Smooth muscle cell (in vitro differentiated cells): Measurements from ENCODE around the gene LAD1. TPM values are rescaled to one million over a fixed set of nuclear protein-coding genes. Genes with fewer than 3 reads are reported as not detected.

ENCODE experiments used
- DNase-seq: peaks from one replicate; lab custom pipeline; 2025; ENCODE audit not compliant: unreplicated experiment; lab: John Stamatoyannopoulos, UW
- H2AFZ ChIP-seq: fragments of 200-600 bp; sonication (generic); 2 replicates; pipeline ENCODE4 v1.6.0; 2016; ENCODE audit warnings: antibody characterized with exemption, low read depth, mild to moderate bottlenecking
- H3F3A ChIP-seq: fragments of 200-600 bp; sonication (generic); 2 replicates; pipeline ENCODE4 v1.6.0; 2017; ENCODE audit warnings: antibody characterized with exemption, low read depth
- H3K27ac ChIP-seq: fragments of 200-600 bp; sonication (generic); 2 replicates; pipeline ENCODE4 v1.5.1; 2016; ENCODE audit warnings: low read depth, mild to moderate bottlenecking
- H3K27me3 ChIP-seq: fragments of 200-600 bp; sonication (generic); 2 replicates; pipeline ENCODE4 v1.6.1; 2016; ENCODE audit warnings: low read depth, mild to moderate bottlenecking
- H3K36me3 ChIP-seq: fragments of 200-600 bp; sonication (generic); 2 replicates; pipeline ENCODE4 v1.5.1; 2016; ENCODE audit warnings: low read depth
- H3K4me1 ChIP-seq: fragments of 200-600 bp; sonication (generic); 2 replicates; pipeline ENCODE4 v1.5.1; 2016; ENCODE audit warnings: low read depth
- H3K4me2 ChIP-seq: fragments of 200-600 bp; sonication (generic); 2 replicates; pipeline ENCODE4 v1.6.0; 2016; ENCODE audit warnings: mild to moderate bottlenecking
- H3K4me3 ChIP-seq: fragments of 200-600 bp; sonication (generic); 2 replicates; pipeline ENCODE4 v1.5.1; 2016; ENCODE audit warnings: mild to moderate bottlenecking
- H3K79me2 ChIP-seq: fragments of 200-600 bp; sonication (generic); 2 replicates; pipeline ENCODE4 v1.6.0; 2016; ENCODE audit warnings: low read depth, mild to moderate bottlenecking
- H3K9ac ChIP-seq: fragments of 200-600 bp; sonication (generic); 2 replicates; pipeline ENCODE4 v1.6.0; 2016; ENCODE audit warnings: low read depth
- H3K9me3 ChIP-seq: fragments of 200-600 bp; sonication (generic); replicated peaks from 2 replicates; pipeline ENCODE4 v1.5.1; 2016; ENCODE audit warnings: low read depth
- H4K20me1 ChIP-seq: fragments of 200-600 bp; sonication (generic); 2 replicates; pipeline ENCODE4 v1.6.0; 2016; ENCODE audit warnings: low read depth
- CTCF ChIP-seq: fragments of 200-600 bp; sonication (generic); IDR thresholded peaks from 2 replicates; pipeline ENCODE4 v1.5.1; 2017; ENCODE audit warnings: borderline replicate concordance, mild to moderate bottlenecking, antibody characterized with exemption; ENCODE audit not compliant: insufficient read depth, poor library complexity, severe bottlenecking
- WGBS: methylation state at CpG from one replicate; pipeline ENCODE4 v1.1.7; 2016; ENCODE audit warnings: low lambda C conversion rate; 5-methylcytosine and 5-hydroxymethylcytosine counted together
- polyA plus RNA-seq: library from polyadenylated mRNA; unstranded; fragments of >200 nt; fragmentation: Nextera tagmentation; extraction: Ambion mirVana; gene quantifications from 2 replicates; pipeline ENCODE4 v1.2.1, GENCODE V29; 2016
- total RNA-seq: library from RNA; depleted of rRNA; stranded (reverse); fragments of >200 nt; gene quantifications from 2 replicates; pipeline ENCODE4 v1.2.3, GENCODE V29; 2014

Gene LAD1
- total and polyA plus RNA-seq, 2 experiments from 2014 or later = 6.9 to 8.8 TPM

DNA sequence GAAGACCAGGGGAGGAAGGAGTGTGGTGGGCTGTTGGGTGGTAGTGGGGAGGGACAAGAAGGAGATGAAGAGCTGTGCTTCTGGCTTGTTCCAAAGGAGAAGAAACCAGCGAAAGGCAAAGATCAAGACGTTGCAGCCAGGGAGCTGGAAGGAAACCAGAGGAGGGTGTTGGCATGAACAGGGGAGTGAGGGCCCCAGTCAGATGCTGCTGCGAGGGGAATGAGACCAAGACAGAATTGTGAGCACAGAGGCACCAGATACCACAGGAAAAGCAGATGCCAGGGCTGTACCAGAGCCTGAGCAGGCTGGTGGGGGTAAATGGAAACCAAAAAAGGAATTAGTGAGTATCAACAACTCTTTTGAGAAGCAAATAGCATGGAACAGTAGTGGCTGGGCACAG is 6.0 kb downstream of the LAD1 start:
- H3K9me3 ChIP-seq = no peaks in the 10 kb centered on the region
- H3K9ac ChIP-seq = no peak overlapping the region
- H2AFZ ChIP-seq = no peak overlapping the region
- peaks cover 8% of the 10 kb centered on the region for H3F3A ChIP-seq
- no peak for DNase-seq
- WGBS = 74% methylated on average over 3 of the region's 3 CpGs
- no peaks in the 10 kb centered on the region for H3K79me2 ChIP-seq
- H4K20me1 ChIP-seq = no peaks in the 10 kb centered on the region
- H3K4me1 ChIP-seq = no peaks in the 10 kb centered on the region
- no peak overlapping the region for H3K4me3 ChIP-seq
- H3K36me3 ChIP-seq = no peaks in the 10 kb centered on the region
- H3K27ac ChIP-seq = no peak overlapping the region
- no peak for TF ChIP-seq CTCF
- no peak overlapping the region for H3K4me2 ChIP-seq
- H3K27me3 ChIP-seq = no peaks in the 10 kb centered on the region

GRCh38 chr1:201391651-201392511 is 7.2 kb downstream of the LAD1 start:
- Histone ChIP-seq H3K79me2 (no peaks in the 10 kb centered on the region), H2AFZ (no peak overlapping the region)
- WGBS = 91% methylated on average over 9 of the region's 9 CpGs

DNA sequence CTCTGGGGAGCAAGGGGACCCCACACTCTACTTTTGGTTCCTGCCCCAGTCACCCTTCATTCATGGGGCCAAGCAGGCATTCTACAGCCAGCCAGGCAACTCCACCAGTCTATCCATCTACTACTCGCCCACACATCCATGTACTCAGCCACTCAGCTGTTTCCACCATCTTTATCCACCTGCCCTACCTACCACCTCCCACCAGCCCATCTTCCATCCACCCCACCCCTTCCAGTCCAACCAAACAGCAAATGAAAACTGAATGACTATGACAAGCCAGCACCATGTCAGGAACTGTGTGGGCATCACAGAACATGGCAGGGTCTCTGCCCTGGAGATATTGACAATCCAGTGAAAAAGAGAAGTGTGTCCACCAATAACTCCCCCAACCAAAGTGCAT is 7.9 kb downstream of the LAD1 start:
- H4K20me1 ChIP-seq = no peaks in the 10 kb centered on the region
- no peaks in the 10 kb centered on the region for H3K36me3 ChIP-seq
- no peaks in the 10 kb centered on the region for H3K4me1 ChIP-seq
- H3K4me3 ChIP-seq = no peak overlapping the region
- H3K9ac ChIP-seq = no peak overlapping the region
- no peak overlapping the region for H3K27ac ChIP-seq
- H3K9me3 ChIP-seq = no peaks in the 10 kb centered on the region
- no peaks in the 10 kb centered on the region for H3F3A ChIP-seq
- no peaks in the 10 kb centered on the region for H3K27me3 ChIP-seq
- no peak for TF ChIP-seq CTCF
- H3K79me2 ChIP-seq = no peaks in the 10 kb centered on the region
- WGBS = 100% methylated on average over 1 of the region's 1 CpG
- H2AFZ ChIP-seq = no peak overlapping the region
- H3K4me2 ChIP-seq = no peak overlapping the region
- DNase-seq = no peak

More at GRCh38 chr1:201391651-201392511, 7.2 kb downstream of the LAD1 start:
- no peaks in the 10 kb centered on the region for H3F3A ChIP-seq
- no peak overlapping the region for H3K27ac ChIP-seq
- H3K27me3 ChIP-seq = no peaks in the 10 kb centered on the region
- H3K4me1 ChIP-seq = no peaks in the 10 kb centered on the region
- no peak for TF ChIP-seq CTCF
- H3K4me3 ChIP-seq = no peak overlapping the region
- no peak overlapping the region for H3K9ac ChIP-seq
- no peak overlapping the region for H3K4me2 ChIP-seq
- no peaks in the 10 kb centered on the region for H4K20me1 ChIP-seq
- no peaks in the 10 kb centered on the region for H3K36me3 ChIP-seq
- DNase-seq = no peak
- no peaks in the 10 kb centered on the region for H3K9me3 ChIP-seq

GRCh38 chr1:201389051-201389450 is 10.1 kb downstream of the LAD1 start:
- no peak for TF ChIP-seq CTCF
- H3F3A ChIP-seq = peaks cover 4% of the 10 kb centered on the region
- H3K36me3 ChIP-seq = no peaks in the 10 kb centered on the region
- DNase-seq = no peak
- H3K27me3 ChIP-seq = no peaks in the 10 kb centered on the region
- H3K4me2 ChIP-seq = no peak overlapping the region
- no peak overlapping the region for H3K9ac ChIP-seq
- H3K4me1 ChIP-seq = peaks cover 5% of the 10 kb centered on the region
- no peak overlapping the region for H2AFZ ChIP-seq
- H3K9me3 ChIP-seq = no peaks in the 10 kb centered on the region
- H3K4me3 ChIP-seq = no peak overlapping the region
- no peak overlapping the region for H3K27ac ChIP-seq
- 95% methylated on average over 12 of the region's 12 CpGs for WGBS
- H3K79me2 ChIP-seq = no peaks in the 10 kb centered on the region
- no peaks in the 10 kb centered on the region for H4K20me1 ChIP-seq
